Measurements from ENCODE around the gene RPSA.
"Not testable (repeated sequence)": the region's sequence is repeated elsewhere in the genome, so short reads cannot be mapped to it uniquely, and the experiment has no call there.

Gene RPSA

GRCh38 chr3:39385456-39386090, 20.9 kb upstream of the RPSA start:
- no peak for DNase-seq

GRCh38 chr3:39386318-39386717, 20.2 kb upstream of the RPSA start:
- DNase-seq, result no peak

- DNase-seq, result no peak
Measured at GRCh38 chr3:39387411-39387975, 19.0 kb upstream of the RPSA start.

GRCh38 chr3:39388153-39388552, 18.4 kb upstream of the RPSA start:
- no peak for DNase-seq

- no peak for DNase-seq
Measured at GRCh38 chr3:39388741-39389248, 17.7 kb upstream of the RPSA start.

GRCh38 chr3:39390181-39390580, 16.3 kb upstream of the RPSA start:
- no peak for DNase-seq

- DNase-seq, result no peak
Measured at GRCh38 chr3:39396690-39397089, 9.8 kb upstream of the RPSA start.

GRCh38 chr3:39398700-39399099, 7.8 kb upstream of the RPSA start:
- no peak for DNase-seq

- no peak for DNase-seq
Measured at GRCh38 chr3:39401983-39402382, 4.5 kb upstream of the RPSA start.

- DNase-seq, result no peak
Measured at GRCh38 chr3:39404943-39405686, 1.4 kb upstream of the RPSA start.

- DNase-seq, result no peak
Measured at GRCh38 chr3:39405687-39406367, 693 bp upstream of the RPSA start.

- no peak for DNase-seq
Measured at GRCh38 chr3:39407259-39407629, 724 bp downstream of the RPSA start.

- no peak for DNase-seq
Measured at GRCh38 chr3:39407773-39408492, 1.4 kb downstream of the RPSA start.

GRCh38 chr3:39408493-39409372, 2.2 kb downstream of the RPSA start:
- no peak for DNase-seq

- DNase-seq, result no peak
Measured at GRCh38 chr3:39409514-39410136, 3.1 kb downstream of the RPSA start.

- no peak for DNase-seq
Measured at GRCh38 chr3:39410893-39411292, 4.4 kb downstream of the RPSA start.

- no peak for DNase-seq
Measured at GRCh38 chr3:39412668-39413260, 6.2 kb downstream of the RPSA start.

- no peak for DNase-seq
Measured at GRCh38 chr3:39413691-39414420, 7.3 kb downstream of the RPSA start.

- DNase-seq, result no peak
Measured at GRCh38 chr3:39414421-39414907, 7.9 kb downstream of the RPSA start.

- DNase-seq, result not testable (repeated sequence)
Measured at GRCh38 chr3:39415302-39415701, 8.8 kb downstream of the RPSA start.

Data from right kidney (tissue), 1 donor.